NCI-H128 (cell line): ENCODE measurements around the gene TMPRSS3.

Experiments
- DNase-seq: peaks from one replicate; lab custom pipeline; 2025; ENCODE audit not compliant: unreplicated experiment; lab: John Stamatoyannopoulos, UW

TMPRSS3 gene

DNA sequence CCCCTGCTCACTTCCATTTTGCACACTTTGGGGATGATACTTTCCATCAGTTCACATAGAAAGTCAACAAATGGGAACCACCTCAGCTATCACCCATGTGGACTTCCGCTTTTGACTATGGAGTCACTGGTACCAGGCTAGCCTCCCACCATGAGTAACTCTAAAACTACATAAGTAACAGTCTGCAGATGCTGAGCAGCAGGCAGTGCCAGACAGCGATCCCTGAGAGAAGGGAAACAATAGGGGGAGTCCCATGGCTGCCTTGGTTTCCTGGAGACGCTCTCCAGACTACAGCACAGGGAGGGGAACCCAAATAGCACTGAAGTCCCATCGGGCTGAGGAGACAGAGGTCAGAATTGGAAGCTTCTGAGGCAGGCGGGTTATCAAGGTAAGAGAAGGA lies 42.2 kb downstream of the TMPRSS3 start:
- DNase-seq = no peak

DNA sequence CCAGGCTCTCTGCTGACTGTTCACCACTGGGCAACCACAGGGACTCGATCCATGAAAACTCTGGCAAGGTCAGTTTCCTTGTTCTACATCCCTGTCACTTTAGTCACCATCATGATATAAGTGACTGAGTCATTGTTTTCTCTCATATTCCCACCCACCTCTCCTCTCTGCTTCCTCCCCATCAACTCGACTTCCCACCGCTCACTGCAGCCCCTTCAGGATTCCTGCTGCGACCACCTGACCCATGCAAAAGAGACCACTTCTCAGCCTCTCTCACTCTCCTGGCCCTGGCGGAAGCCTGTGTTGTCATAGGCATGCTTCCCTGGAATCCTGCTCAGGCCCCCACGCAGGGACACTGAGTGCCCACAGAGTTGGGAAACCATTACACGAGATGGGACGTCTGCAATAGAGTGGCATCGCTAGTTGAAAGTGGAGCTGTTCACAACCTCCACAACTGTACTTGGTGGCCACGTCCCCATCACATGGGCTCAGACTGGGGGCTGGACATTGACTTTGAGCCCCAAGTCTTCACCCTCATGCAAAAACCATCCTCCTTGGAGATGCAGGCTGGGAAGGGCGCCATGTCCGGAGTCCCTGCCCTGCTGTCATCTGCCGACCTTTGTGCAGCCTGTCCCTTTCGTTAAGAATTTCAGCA lies 43.3 kb downstream of the TMPRSS3 start:
- no peak for DNase-seq

DNA sequence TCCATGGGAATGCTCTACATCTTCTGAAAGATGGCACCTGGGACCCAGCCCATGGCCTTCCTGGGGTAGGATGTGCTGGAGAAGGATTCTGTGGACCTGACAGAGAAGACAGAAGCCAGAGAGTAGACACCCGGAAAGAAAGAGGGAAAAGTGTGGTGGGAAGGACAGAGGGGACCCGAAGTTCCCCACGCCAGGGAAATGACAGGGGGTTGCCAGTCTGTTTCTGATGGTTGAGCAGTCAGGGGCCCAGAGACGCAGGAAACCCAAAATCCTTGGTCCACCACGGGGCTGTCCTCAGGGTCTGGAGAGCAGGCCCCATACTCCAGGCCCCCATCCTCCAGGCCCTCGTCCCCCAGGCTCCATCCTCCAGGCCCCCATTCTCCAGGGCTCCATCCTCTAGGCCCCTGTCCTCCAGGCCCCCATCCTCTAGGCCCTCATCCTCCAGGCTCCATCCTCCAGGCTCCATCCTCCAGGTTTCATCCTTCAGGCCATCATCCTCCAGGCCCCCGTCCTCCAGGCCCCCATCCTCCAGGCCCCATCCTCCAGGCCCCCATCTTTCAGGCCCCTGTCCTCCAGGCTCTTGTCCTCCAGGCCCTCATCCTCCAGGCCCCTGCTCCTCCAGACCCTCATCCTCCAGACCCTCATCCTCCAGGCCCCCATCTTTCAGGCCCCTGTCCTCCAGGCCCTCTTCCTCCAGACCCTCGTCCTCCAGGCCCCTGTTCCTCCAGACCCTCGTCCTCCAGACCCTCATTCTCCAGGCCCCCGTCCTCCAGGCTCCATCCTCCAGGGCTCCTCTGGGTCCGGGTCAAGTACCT lies 44.0 kb downstream of the TMPRSS3 start:
- DNase-seq = no peak

DNA sequence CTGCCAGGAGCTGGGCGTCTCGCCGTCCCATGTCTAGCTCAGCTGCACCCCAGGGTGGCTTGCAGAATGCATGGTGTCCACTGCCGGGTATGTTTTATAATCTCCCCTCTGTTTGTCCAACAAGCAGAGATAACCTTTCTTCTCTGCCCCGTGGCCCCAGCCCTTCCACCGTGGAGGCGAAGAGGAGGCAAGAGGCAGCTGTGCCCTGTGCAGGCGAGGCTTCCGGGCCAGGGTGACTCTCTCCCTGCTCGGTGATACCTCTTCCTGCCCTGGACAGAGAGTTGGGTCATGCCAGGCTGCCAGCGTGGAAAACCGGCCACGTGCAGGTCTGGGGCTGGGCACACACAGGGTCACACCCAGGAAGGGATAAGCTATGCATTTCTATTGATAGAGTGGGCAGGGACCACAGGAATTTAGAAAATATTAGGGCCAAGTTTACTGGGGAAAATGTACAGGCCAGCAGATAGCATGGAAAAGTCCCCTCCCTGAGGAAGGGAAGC lies 44.9 kb downstream of the TMPRSS3 start, which contains the start of gene TFF2:
Gene TFF2, minus strand, starts transcription at position 68 of the 500 bp plus-strand sequence. Its CDS starts 37 bp downstream, at position 31.
- no peak for DNase-seq

DNA sequence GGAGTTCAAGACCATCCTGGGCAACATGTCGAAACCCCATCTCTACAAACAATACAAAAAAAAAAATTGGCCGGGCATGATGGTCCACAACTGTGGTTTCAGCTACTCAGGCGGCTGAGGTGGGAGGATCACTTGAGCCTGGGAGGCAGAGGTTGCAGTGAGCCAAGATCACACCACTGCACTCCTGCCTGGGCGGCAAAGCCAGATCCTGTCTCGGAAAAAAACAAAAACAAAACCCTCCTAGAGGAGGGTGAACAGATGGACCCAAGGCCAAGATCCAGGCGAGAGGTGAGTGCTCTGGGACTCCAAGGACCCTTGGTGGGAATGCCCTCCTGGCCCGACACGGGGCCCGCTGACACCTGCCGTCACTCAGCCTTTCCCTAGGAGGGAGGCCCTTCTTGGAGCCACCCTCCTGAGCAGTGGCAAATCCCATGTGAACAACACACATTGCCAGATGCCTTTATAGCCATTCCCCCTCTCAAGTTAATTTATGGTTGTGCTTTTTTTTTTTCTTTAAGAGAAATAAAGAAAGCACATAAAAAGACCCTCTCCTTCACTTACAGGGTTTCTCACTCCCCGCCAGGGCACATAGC lies 45.4 kb downstream of the TMPRSS3 start:
- DNase-seq = no peak

DNA sequence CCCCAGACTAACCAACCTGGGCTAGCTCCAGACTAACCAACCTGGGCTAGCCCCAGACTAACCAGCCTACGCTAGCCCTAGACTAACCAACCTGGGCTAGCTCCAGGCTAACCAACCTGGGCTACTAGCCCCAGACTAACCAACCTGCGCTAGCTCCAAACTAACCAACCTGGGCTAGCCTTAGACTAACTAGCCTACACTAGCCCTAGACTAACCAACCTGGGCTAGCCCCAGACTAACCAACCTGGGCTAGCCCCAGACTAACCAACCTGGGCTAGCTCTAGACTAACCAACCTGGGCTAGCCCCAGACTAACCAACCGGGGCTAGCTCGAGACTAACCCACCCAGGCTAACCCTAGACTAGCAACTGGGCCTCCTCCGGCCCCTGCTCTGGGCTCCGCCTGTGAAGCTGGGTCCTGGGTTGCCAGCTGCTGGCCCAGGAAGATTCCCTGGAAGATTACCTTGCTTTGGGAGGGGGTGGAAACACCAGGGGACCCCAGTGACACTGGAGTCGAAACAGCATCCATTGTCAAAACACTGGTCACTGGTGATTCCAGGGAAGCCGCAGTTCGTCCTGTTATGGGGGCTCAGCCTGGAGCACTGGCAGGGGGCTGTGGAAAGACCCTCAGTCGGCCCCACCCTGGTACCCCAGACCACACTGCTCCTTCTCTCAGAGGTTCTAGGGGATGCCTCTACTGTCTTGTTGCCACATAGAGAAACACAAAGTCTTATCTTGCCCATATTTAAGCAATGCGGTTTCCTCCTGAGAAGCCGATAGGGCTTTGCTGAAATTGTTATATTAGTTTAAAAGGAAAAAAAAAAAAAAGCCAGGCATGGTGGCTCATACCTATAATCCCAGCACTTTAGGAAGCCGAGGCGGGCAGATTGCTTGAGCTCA lies 46.2 kb downstream of the TMPRSS3 start:
- DNase-seq = no peak

DNA sequence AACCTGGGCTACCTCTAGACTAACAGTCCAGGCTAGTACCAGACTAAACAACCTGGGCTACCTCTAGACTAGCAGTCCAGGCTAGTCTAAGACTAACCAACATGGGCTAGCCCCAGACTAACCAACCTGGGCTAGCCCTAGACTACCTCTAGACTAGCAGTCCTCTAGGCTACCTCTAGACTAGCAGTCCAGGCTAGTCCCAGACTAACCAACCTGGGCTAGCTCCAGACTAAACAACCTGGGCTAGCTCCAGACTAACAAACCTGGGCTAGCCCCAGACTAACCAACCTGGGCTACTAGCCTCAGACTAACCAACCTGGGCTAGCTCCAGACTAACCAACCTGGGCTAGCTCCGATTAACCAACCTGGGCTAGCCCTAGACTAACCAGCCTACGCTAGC lies 47.1 kb downstream of the TMPRSS3 start:
- DNase-seq = no peak

DNA sequence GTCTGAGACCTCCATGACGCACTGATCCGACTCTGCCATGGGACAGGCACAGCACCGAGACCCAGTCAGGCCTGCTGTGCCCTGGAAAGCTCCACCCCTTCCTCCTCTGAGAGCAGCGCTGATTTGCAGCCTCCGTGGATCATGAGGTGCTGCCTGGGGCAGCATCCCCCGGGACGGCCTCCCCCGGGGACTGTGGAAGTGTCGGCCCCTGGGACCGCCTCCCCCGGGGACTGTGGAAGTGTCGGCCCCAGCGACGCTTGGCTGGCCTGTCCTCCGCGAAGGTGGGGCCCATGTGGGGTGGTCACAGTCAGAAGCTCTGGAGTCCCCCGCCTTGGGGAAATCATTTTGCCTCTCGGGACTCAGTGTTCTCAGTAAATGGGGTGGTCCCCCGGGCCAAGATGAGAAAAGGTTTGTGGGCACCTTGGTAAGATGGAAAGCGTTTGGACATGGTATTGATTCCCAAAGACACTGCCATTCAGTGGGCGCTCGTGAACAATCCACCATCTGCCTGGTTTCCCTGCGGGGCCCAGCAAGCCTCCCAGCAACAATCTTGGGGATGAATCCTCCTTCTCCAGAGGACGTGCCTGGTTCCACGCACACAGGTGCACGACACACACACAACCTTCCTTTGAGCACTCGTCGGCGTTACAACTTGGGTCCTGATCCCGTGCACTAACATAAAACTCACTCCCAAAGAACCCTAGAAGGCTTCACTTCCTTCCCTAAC lies 48.1 kb downstream of the TMPRSS3 start:
- DNase-seq = no peak

DNA sequence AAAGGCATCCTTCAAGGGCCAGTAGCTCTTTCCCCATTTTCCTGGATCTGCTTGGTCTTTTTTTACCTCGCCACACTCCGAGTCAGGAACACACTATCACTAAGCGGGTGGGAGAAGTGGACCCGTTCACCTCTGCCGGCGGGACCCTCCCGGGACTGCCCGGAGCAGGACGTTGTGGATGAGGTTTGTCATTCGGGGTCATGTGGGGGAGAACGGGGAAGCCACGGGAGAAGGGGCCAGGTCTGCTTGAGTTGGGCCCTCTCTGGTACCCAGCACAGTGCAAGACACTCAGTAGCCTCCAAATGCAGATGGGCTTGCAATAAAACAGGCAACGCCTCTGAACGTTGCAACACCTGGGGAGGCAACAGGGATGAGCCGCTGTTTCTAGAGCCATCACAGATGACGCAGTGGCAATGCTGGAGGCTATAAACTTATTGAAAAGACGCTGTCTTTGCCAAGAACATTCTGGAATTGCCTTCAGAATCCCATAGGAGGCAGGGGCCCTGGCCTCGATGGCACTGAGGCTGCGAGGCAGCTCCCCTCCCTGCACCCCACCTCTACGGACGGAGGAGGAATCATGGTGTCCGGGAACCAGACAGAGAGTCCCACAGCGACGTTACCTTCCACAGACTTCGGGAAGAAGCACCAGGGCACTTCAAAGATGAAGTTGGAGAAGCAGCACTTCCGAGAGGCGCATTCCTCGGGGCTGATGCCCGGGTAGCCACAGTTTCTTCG lies 48.8 kb downstream of the TMPRSS3 start:
- no peak for DNase-seq

DNA sequence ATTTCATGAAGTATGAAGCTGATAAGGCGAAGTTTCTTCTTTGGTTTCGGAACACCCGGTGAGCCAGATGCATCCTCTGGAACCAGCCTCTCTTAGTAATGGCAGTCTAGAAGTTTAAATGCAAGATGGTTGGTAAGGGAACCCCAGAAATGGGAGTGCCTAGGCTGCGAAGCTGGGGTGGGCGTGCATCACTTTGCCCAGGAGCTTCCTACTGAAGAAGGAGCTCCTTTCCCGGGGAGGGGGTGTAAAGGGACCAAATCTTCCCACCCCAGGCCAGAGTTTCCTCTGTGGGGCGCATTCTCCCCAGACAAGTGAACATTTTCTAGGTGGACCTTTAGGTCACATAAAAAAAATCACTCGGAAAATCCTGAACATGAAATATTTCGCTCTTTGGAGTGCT lies 49.4 kb downstream of the TMPRSS3 start:
- no peak for DNase-seq

DNA sequence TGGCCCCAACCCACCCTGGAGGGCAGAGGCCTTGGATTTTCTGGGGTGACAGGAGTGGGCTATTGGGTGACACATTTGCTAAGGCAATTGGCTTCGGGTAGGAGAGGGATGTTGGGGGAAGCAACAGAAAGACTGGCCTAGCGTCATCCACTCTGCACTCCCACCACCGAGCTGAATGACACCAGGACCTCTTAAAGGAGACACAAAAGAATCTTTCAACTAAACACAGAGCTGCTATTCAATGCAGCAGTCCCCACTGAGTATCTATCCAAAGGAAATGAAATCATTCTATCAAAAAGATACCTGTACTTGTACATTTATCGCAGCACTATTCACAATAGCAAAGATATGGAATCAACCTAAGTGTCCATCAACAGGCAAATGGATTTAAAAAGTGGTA lies 51.2 kb downstream of the TMPRSS3 start:
- DNase-seq = no peak

DNA sequence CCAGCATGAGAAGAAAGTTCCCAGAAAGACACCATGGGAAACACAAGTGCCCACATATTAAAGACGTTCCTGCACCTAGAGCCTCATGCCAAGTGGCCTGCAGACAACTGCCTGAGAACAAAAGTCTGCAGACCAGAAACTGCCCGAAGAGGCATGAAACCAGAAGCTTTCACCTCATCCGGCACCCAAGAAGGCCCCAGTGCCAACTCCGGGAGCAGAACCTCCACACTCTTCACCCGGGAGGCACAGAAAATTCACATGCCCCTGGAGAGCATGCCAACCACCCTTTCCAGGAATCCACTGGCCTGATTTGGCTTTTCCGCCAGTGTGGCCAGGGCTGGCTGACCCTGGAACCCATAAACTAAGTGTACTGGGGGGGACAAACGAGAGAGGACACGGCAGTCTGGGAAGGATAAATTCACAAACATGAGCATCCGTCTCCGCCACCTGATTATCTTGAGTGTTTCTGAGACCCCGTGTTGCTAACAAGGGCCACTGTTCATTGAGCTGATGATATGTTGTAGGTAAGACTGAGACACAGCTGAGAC lies 51.8 kb downstream of the TMPRSS3 start:
- no peak for DNase-seq

DNA sequence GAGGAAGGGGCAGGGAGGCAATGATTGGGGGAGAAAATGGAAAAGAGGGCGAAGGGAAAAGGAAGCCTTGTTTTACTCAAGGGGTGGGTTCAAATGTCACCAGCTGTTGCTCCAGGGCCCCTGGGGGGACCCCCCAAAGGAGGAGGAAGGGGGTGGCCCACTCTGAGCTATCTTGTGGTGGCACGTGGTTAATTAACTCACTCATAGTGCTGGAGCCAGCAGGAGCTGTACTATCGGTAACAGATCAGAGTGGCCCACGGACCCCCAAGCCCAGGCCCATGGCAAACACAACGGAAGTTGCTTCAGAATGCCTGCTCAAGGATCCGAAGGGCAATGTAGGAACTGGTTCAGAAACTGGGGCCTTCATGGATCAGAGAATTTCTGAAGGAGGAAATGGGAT lies 52.3 kb downstream of the TMPRSS3 start:
- DNase-seq = no peak

DNA sequence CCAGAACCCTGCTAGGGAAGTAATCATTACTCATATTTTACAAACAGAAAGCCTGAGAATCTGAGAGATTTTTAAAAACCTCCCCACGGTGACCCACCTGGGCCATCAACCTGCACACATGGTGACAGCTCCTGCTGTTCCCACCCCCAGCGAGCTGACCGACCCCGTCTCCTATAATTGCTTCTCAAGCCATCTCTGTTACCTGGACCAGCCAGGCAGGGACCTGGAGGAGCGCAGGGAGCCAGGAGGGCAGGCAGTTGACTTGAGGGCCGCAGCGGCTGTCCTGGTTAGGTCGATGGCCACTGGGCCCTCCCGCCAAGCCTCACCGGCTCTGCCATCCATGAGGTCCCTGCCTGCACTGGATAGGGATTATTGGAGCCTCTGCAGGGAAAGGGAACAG lies 52.8 kb downstream of the TMPRSS3 start:
- no peak for DNase-seq

DNA sequence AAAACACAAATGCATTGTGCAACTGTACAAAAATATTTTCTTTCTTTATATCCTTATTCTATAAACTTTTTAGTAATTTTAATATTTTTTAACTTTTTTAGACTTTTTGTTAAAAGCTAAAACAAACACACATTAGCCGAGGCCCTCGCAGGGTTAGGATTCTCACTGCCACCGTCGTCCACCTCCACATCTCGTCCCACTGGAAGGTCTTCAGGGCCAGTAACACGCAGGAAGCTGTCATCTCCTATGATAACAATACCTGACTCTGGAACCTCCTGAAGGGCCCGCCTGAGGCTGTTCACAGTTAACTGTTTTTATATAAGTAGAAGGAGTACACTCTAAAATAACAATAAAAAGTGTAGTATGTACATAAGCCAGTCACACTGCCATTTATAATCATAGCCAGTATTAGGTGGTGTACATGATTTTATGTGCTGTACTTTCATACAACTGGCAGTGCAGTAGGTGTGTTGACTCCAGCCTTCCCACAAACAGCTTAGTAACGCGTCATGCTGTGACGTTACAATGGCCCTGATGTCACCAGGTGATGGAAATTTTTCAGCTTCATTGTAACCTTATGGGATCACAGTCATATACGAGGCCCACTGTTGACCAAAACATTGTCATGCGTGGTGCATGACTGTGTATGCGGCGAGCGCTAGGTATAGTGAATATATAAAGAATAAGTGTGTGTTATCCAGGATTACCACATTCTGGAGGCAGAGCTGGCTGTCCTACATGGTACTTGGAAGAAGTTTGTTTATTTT lies 53.9 kb downstream of the TMPRSS3 start:
- no peak for DNase-seq

DNA sequence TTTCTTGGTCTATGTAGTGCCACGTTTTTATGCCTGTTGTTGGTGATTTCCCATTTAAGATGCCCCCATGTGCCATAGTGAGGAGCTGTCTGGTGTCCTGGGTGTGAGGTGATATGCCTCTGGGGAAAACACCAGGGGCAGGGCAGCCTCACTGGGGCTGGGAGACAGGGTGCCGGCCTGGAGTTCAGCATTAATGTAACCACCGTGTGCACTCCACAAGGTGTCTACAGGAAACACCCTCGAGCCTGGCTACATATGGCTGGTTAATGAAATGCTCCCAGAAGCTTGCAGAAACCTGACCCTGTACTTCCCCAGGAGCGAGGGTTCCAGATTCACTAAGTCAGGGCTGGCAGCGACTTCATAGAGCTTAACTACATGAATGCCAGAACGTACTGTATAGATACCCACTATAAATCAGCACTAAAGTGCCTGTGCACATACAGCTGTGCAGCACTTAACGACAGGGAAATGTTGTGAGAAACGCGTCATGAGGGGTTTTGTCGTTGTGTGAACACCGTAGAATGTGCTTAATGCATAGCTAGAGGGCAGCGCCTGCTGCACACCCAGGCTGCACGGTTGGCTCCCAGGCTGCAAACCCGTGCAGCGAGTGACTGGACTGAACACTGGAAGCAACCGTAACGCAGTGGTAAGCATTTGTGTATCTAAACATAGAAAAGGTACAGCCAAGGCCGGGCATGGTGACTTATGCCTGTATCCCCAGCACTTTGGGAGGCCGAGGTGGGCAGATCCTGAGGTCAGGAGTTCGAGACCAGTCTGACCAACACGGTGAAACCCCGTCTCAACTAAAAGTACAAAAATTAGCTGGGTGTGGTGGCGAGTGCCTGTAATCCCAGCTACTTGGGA lies 55.4 kb downstream of the TMPRSS3 start:
- DNase-seq = no peak
